Sigmoid colon (tissue), 7 donors: Measurements from ENCODE around the gene PLAAT5. TPM values are rescaled to one million over a fixed set of nuclear protein-coding genes. Genes with fewer than 3 reads are reported as not detected.

Source experiments
- DNase-seq: peaks from one replicate; pipeline ENCODE4 v3.0.0-alpha.2; 2019
- H3K27ac ChIP-seq, 4 donors: fragments of 200-600 bp; sonication (generic); one replicate each; pipeline ENCODE4 v1.5.1; 2016 to 2019; ENCODE audit warnings: mild to moderate bottlenecking in 1 of 4
- H3K27me3 ChIP-seq, 3 donors: fragments of 200-600 bp; sonication (generic); one replicate each; pipeline ENCODE4 v1.5.1; 2019; ENCODE audit warnings: mild to moderate bottlenecking in 1 of 3
- H3K36me3 ChIP-seq, 4 donors: fragments of 200-600 bp; sonication (generic); one replicate each; pipeline ENCODE4 v1.5.1; 2016 to 2019
- H3K4me1 ChIP-seq, 4 donors: fragments of 200-600 bp; sonication (generic); one replicate each; pipeline ENCODE4 v1.5.1; 2017 to 2019
- H3K4me3 ChIP-seq, 4 donors: fragments of 200-600 bp; sonication (generic); one replicate each; pipeline ENCODE4 v1.5.1; 2017 to 2019; ENCODE audit warnings: mild to moderate bottlenecking in 2 of 4, moderate library complexity in 1 of 4
- H3K9me3 ChIP-seq, 4 donors: fragments of 200-600 bp in 3 of 4; sonication (generic) in 3 of 4; one replicate each; pipeline versions ENCODE4 v1.5.1 to v1.6.1; 2013 to 2019
- EP300 ChIP-seq, 4 donors: sonication (generic); formaldehyde crosslinking; IDR thresholded peaks; one replicate each; pipeline ENCODE4 v1.6.1; 2017; ENCODE audit warnings: antibody characterized with exemption in 4 of 4
- POLR2A ChIP-seq, 2 donors: fragments of 450-650 bp; IDR thresholded peaks; one replicate each; pipeline ENCODE4 v1.6.1; 2016; ENCODE audit warnings: antibody characterized with exemption in 2 of 2, mild to moderate bottlenecking in 2 of 2, moderate library complexity in 2 of 2
- POLR2AphosphoS5 ChIP-seq, 4 donors: sonication (generic); formaldehyde crosslinking; IDR thresholded peaks; one replicate each; pipeline ENCODE4 v1.6.1; 2017; ENCODE audit warnings: antibody characterized with exemption in 4 of 4
- WGBS, 2 donors: extraction: QIAGEN DNeasy Blood & Tissue Kit; methylation state at CpG; one replicate each; pipeline ENCODE4 v1.1.7; 2013; 5-methylcytosine and 5-hydroxymethylcytosine counted together
- intact Hi-C: fragments of 100-400 bp; cut with DNase I; formaldehyde crosslinking; loops from one replicate; pipeline ENCODE4 v1.15.1; 2023
- polyA plus RNA-seq, 3 donors: library from polyadenylated mRNA; stranded (reverse); fragments of 200-250 nt; gene quantifications; one replicate each; pipeline ENCODE4 v1.2.3, GENCODE V29; 2013
- total RNA-seq, 4 donors: library from RNA; depleted of rRNA; stranded (reverse); fragments of >200 nt; gene quantifications; one replicate each; pipeline ENCODE4 v1.1.0, GENCODE V29; 2016
- TF ChIP-seq, protein P1 (sequence below), 4 experiments: fragments of 450-650 bp in 3 of 4; fragments of 200-600 bp in 1 of 4; IDR thresholded peaks; one replicate each; pipeline ENCODE4 v1.5.1; 2016 to 2019; ENCODE audit warnings: antibody characterized with exemption in 4 of 4, mild to moderate bottlenecking in 3 of 4, moderate library complexity in 2 of 4
- donor health status: healthy with polysubstance abuse.
- donor health status: Bipolar disorder and iron deficiency.
- donor health status: healthy.

The PLAAT5 gene
- total and polyA plus RNA-seq, 7 donors, result 1.2 to 8.4 (median 2.3) TPM; not detected in 1

DNA sequence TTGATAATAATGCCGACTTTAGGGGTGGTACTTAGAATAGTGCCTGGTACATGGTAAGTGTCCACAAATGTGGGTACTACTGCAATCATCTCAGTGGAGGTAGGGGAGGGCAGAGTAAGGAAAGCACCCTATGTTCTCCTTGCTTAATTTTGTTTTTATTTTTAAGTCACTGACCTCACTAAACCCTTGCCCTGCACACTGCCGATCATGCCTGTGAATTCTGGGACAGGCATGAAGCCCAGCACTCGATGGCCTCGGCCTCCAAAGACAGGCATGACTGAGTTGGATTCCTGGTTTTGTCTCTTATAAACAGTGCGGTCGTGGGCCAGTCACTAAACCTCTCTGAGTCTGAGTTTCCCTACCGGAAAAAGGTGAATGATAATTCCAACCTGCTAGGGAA, 21.8 kb upstream of the PLAAT5 start:
- no peak for TF ChIP-seq POLR2AphosphoS5 (IDR thresholded peaks at IDR 0.05)
- no peak for TF ChIP-seq EP300 (IDR thresholded peaks at IDR 0.05)
- TF ChIP-seq, protein P1, sequence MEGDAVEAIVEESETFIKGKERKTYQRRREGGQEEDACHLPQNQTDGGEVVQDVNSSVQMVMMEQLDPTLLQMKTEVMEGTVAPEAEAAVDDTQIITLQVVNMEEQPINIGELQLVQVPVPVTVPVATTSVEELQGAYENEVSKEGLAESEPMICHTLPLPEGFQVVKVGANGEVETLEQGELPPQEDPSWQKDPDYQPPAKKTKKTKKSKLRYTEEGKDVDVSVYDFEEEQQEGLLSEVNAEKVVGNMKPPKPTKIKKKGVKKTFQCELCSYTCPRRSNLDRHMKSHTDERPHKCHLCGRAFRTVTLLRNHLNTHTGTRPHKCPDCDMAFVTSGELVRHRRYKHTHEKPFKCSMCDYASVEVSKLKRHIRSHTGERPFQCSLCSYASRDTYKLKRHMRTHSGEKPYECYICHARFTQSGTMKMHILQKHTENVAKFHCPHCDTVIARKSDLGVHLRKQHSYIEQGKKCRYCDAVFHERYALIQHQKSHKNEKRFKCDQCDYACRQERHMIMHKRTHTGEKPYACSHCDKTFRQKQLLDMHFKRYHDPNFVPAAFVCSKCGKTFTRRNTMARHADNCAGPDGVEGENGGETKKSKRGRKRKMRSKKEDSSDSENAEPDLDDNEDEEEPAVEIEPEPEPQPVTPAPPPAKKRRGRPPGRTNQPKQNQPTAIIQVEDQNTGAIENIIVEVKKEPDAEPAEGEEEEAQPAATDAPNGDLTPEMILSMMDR (IDR thresholded peaks at IDR 0.05), result no peak
- TF ChIP-seq POLR2A (IDR thresholded peaks at IDR 0.05), result no peak
- no peak overlapping the region for H3K27ac ChIP-seq
- H3K4me1 ChIP-seq, result no peaks in the 10 kb centered on the region
- 93% methylated on average over 7 of the region's 7 CpGs for WGBS, 2 donors
- intact Hi-C loops, result no loop called here
- H3K4me3 ChIP-seq, result no peak overlapping the region
- H3K36me3 ChIP-seq, result no peaks in the 10 kb centered on the region
- no peaks in the 10 kb centered on the region for H3K27me3 ChIP-seq
- no peaks in the 10 kb centered on the region for H3K9me3 ChIP-seq
- DNase-seq, result no peak

DNA sequence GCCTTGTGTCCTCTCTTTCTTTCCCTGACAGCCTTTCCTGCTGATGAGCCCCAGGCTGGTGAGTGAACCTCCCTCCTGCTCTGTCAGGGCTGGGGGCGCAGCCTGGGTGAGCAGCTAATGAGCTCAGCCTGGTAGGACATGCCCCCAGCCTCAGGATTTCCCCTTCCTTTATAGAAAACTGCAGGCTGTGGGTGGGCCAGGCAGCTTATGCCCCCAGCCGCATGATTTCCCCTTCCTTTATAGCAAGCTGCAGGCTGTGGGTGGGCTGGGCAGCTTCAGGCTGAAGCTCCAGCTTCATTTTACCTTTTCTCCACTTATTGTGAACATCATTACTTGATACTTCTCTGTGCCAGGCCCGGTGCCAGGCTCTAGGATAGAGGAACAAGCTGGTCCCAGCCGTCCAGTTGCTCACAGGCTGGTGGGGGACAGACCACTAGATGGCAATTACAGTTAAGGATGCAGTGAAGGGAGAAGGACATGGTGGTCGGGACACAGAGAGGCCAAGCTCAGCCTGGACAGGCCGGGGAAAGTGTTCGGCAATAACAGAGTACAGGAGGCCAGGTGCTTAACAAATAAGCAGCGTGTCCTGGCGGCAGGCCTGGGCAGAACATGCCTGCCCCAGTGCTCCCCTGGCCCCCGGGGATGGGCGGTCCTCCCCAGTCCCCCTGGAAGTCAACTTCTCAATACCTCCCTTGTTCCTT, 20.2 kb upstream of the PLAAT5 start:
- Histone ChIP-seq H3K9me3 (no peaks in the 10 kb centered on the region), H3K36me3 (no peaks in the 10 kb centered on the region), H3K27me3 (no peaks in the 10 kb centered on the region), H3K4me1 (no peaks in the 10 kb centered on the region), H3K27ac (no peak overlapping the region), H3K4me3 (no peak overlapping the region)
- intact Hi-C loops, result no loop called here
- no peak for TF ChIP-seq POLR2AphosphoS5 (IDR thresholded peaks at IDR 0.05)
- TF ChIP-seq EP300 (IDR thresholded peaks at IDR 0.05), result no peak
- TF ChIP-seq, protein P1 (IDR thresholded peaks at IDR 0.05), result no peak
- no peak for TF ChIP-seq POLR2A (IDR thresholded peaks at IDR 0.05)
- DNase-seq, result no peak
- 89 to 92% methylated on average over 11 of the region's 11 CpGs for WGBS, 2 donors

DNA sequence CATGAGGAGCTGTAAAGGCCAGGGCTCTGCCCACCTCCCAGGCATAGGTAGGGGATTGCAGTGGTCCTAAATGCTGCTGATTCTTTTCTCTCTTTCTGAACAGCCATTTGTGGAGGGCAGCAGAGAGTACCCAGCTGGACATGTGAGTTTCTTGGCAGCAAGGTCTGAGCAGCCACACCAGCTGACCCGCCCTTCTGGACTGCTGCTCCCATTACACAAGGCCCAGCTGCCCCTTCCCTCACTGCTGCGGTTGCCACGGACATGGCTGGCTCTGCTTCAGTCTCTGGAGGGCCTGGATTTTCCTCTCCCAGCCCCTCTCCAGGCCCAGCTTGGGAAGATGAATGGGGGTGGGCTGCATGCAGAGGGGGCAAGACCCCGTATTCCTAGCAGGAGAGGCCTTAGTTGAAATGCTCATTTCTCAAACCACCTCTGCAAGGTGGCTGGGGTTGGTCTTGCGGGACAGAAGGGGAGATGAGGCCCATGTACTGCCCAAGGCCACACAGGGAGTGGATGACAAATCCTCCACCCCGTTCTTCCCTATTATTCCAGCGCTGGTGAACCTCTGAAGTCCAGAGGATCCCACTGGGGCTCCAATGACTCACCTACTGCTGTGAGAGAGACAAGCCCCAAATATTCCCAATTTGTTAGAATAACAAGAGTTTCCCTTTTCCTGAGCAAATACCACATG, 19.5 kb upstream of the PLAAT5 start:
- WGBS, 2 donors, result 78 to 85% methylated on average over 7 of the region's 7 CpGs
- no peak for TF ChIP-seq EP300 (IDR thresholded peaks at IDR 0.05)
- TF ChIP-seq, protein P1 (IDR thresholded peaks at IDR 0.05), result no peak
- TF ChIP-seq POLR2A (IDR thresholded peaks at IDR 0.05), result no peak
- no peak for TF ChIP-seq POLR2AphosphoS5 (IDR thresholded peaks at IDR 0.05)
- H3K4me3 ChIP-seq, result no peak overlapping the region
- peaks cover 0 to under 1% (median 0%) of the 10 kb centered on the region in 4 donors for H3K4me1 ChIP-seq
- H3K36me3 ChIP-seq, result no peaks in the 10 kb centered on the region
- DNase-seq, result no peak
- H3K27ac ChIP-seq, result no peak overlapping the region
- intact Hi-C loops, result no loop called here
- no peaks in the 10 kb centered on the region for H3K27me3 ChIP-seq
- no peaks in the 10 kb centered on the region for H3K9me3 ChIP-seq

DNA sequence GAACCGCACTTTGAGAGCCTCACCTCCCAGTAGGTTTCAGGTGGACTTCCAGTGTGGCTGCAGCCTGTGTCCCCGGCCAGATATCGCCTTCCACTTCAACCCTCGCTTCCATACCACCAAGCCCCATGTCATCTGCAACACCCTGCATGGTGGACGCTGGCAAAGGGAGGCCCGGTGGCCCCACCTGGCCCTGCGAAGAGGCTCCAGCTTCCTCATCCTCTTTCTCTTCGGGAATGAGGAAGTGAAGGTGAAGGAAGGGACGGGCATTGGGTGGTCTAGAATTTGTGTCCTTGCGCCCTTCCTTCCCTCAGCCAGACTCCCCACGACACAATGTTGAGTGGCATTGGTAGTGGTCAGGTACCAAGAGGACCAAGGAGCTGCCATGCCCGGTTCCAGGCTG, 17.8 kb upstream of the PLAAT5 start:
- intact Hi-C loops, result no loop called here
- Histone ChIP-seq H3K27me3 (no peaks in the 10 kb centered on the region), H3K27ac (no peak overlapping the region), H3K36me3 (no peaks in the 10 kb centered on the region), H3K4me3 (no peak overlapping the region), H3K9me3 (no peaks in the 10 kb centered on the region), H3K4me1 (peaks cover 0 to 9% (median 7%) of the 10 kb centered on the region in 4 donors)
- 84 to 93% methylated on average over 12 of the region's 12 CpGs for WGBS, 2 donors
- no peak for DNase-seq
- TF ChIP-seq EP300 (IDR thresholded peaks at IDR 0.05) (no peak), POLR2A (IDR thresholded peaks at IDR 0.05) (no peak), POLR2AphosphoS5 (IDR thresholded peaks at IDR 0.05) (no peak)
- TF ChIP-seq, protein P1 (IDR thresholded peaks at IDR 0.05), result no peak
